Activated CD4-positive, CD25-positive, alpha-beta regulatory T cell treated with anti-CD3 and anti-CD28 coated beads, Interleukin-2, amount 50 U/mL, for 24 hours (primary cell): Measurements from ENCODE around the gene PROSER1.
"Not testable (repeated sequence)": the region's sequence is repeated elsewhere in the genome, so short reads cannot be mapped to it uniquely, and the experiment has no call there.

ENCODE experiments used
- ATAC-seq, 2 donors: fragments of 150-1000 bp; cut with Tn5 transposase; one replicate each; pipeline ENCODE4 v1.10.0; 2021; ENCODE audit warnings: mild to moderate bottlenecking in 1 of 2, moderate library complexity in 1 of 2

Gene PROSER1

GRCh38 chr13:39037880-39038568 is at the start of gene PROSER1, which contains the start of gene NHLRC3:
PROSER1 (minus strand) TSS chr13:39038089; CDS start chr13:39037242, 847 bp downstream.
NHLRC3 (plus strand) TSS chr13:39038456; CDS start chr13:39038640, 184 bp downstream.
- peak; percentile 74 for ATAC-seq

GRCh38 chr13:39086251-39086945 is 48.5 kb upstream of the PROSER1 start:
- ATAC-seq: not testable (repeated sequence)

- no peak for ATAC-seq
Observed at GRCh38 chr13:39073983-39074382, 36.1 kb upstream of the PROSER1 start.

GRCh38 chr13:39072842-39073241 is 35.0 kb upstream of the PROSER1 start:
- ATAC-seq: no peak

- no peak for ATAC-seq
Observed at GRCh38 chr13:39062004-39062403, 24.1 kb upstream of the PROSER1 start.

- no peak for ATAC-seq
Observed at GRCh38 chr13:39058040-39058439, 20.2 kb upstream of the PROSER1 start.

- ATAC-seq: no peak
Observed at GRCh38 chr13:39056018-39056417, 18.1 kb upstream of the PROSER1 start.

- ATAC-seq: no peak
Observed at GRCh38 chr13:39054112-39054511, 16.2 kb upstream of the PROSER1 start.

GRCh38 chr13:39052944-39053343 is 15.1 kb upstream of the PROSER1 start:
- no peak for ATAC-seq

- ATAC-seq: no peak
Observed at GRCh38 chr13:39051157-39051556, 13.3 kb upstream of the PROSER1 start.

GRCh38 chr13:39049274-39049673 is 11.4 kb upstream of the PROSER1 start:
- ATAC-seq: no peak

- ATAC-seq: no peak
Observed at GRCh38 chr13:39048806-39049205, 10.9 kb upstream of the PROSER1 start.

- no peak for ATAC-seq
Observed at GRCh38 chr13:39047560-39047959, 9.7 kb upstream of the PROSER1 start.

GRCh38 chr13:39044536-39044935 is 6.6 kb upstream of the PROSER1 start:
- no peak for ATAC-seq

GRCh38 chr13:39040206-39040605 is 2.3 kb upstream of the PROSER1 start:
- ATAC-seq: no peak

- ATAC-seq: no peak
Observed at GRCh38 chr13:39039041-39039440, 1.2 kb upstream of the PROSER1 start.

GRCh38 chr13:39038569-39039030 is 711 bp upstream of the PROSER1 start:
- ATAC-seq: peak; percentile 66 to 69

- ATAC-seq: peak in 1 of 2 donors; percentile 2
Observed at GRCh38 chr13:39037410-39037879, 444 bp downstream of the PROSER1 start.

- ATAC-seq: no peak
Observed at GRCh38 chr13:39036212-39036611, 1.7 kb downstream of the PROSER1 start.

GRCh38 chr13:39035799-39036198 is 2.1 kb downstream of the PROSER1 start:
- no peak for ATAC-seq

- ATAC-seq: no peak
Observed at GRCh38 chr13:39035204-39035603, 2.7 kb downstream of the PROSER1 start.

- no peak for ATAC-seq
Observed at GRCh38 chr13:39034085-39034484, 3.8 kb downstream of the PROSER1 start.

- ATAC-seq: no peak
Observed at GRCh38 chr13:39032150-39032549, 5.7 kb downstream of the PROSER1 start.

GRCh38 chr13:39025433-39025839 is 12.5 kb downstream of the PROSER1 start:
- no peak for ATAC-seq
